Activated CD8-positive, alpha-beta memory T cell treated with anti-CD3 and anti-CD28 coated beads, Interleukin-2, amount 50 U/mL, for 4 hours (primary cell): ENCODE data around the gene DNAH10.
"Not testable (repeated sequence)": the region's sequence is repeated elsewhere in the genome, so short reads cannot be mapped to it uniquely, and the experiment has no call there.

Experiments
- DNase-seq: peaks from one replicate; pipeline ENCODE4 v3.0.0-alpha.2; 2020

The DNAH10 gene

DNA sequence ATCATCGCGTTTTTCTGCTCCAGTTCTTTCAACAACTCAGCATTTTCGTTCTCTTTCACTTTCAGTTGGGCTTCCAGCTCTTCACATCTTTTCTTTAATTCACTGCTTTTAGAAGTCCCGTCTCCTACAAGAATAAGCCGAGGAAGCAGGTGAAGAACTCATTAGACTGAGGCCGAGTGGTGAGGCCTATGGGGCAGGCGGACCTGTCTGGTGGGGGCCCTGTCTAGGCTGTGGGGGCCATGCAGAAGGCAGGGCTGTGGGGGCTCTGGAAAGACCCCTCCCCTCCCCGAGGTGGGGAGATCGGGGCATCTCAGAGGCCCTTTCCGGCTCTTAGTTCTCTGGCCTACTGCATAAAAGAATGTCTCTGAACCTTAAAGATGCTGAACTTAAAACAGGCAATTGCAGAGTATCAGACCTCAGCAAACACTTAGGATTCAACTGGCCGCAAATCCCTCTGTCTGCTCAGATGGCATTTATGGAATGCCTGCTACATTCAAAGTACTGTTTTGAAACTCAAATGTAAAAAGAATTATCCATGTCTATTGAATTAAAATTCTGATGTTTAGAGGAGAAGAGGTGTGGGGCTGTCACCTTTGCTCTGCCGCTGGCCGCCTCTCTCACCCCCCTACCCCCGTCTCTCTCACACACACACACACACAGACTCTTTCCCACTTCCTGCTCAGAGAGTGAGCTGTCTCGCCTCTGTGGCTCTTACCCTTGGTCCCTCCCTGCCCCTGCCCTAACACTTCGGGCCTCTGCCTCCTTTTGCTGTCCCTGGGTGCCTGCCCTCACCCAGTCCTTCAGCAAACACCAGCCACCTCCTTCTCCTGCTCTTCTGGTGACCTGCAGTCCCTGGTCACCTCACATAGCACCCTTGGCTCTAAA is 175.8 kb downstream of the DNAH10 start:
- peak; percentile 41 for DNase-seq

GRCh38 chr12:123938679-123939480 is 176.8 kb downstream of the DNAH10 start:
- DNase-seq: no peak

GRCh38 chr12:123939716-123940626 is 177.9 kb downstream of the DNAH10 start:
- DNase-seq: no peak

- no peak for DNase-seq
Observed at GRCh38 chr12:123940627-123940966, 178.5 kb downstream of the DNAH10 start.

- no peak for DNase-seq
Observed at GRCh38 chr12:123941000-123941399, 178.9 kb downstream of the DNAH10 start.

- DNase-seq: no peak
Observed at GRCh38 chr12:123941624-123942237, 179.6 kb downstream of the DNAH10 start.

GRCh38 chr12:123942238-123942653 is 180.1 kb downstream of the DNAH10 start:
- DNase-seq: no peak

- DNase-seq: no peak
Observed at GRCh38 chr12:123942911-123943648, 181.0 kb downstream of the DNAH10 start.

- DNase-seq: no peak
Observed at GRCh38 chr12:123943816-123944215, 181.7 kb downstream of the DNAH10 start.

- DNase-seq: no peak
Observed at GRCh38 chr12:123944696-123945095, 182.6 kb downstream of the DNAH10 start.

- no peak for DNase-seq
Observed at GRCh38 chr12:123945287-123946151, 183.4 kb downstream of the DNAH10 start.

GRCh38 chr12:123946152-123946515 is 184.0 kb downstream of the DNAH10 start:
- DNase-seq: no peak

- DNase-seq: not testable (repeated sequence)
Observed at GRCh38 chr12:123946516-123947505, 184.7 kb downstream of the DNAH10 start.

DNA sequence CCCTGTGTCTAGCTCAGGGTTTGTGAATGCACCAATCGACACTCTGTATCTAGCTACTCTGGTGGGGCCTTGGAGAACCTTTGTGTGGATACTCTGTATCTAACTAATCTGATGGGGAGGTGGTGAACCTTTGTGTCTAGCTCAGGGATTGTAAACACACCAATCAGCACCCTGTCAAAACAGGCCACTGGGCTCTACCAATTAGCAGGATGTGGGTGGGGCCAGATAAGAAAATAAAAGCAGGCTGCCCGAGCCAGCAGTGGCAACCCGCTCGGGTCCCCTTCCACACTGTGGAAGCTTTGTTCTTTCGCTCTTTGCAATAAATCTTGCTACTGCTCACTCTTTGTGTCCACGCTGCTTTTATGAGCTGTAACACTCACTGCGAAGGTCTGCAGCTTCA is 185.4 kb downstream of the DNAH10 start:
- not testable (repeated sequence) for DNase-seq

DNA sequence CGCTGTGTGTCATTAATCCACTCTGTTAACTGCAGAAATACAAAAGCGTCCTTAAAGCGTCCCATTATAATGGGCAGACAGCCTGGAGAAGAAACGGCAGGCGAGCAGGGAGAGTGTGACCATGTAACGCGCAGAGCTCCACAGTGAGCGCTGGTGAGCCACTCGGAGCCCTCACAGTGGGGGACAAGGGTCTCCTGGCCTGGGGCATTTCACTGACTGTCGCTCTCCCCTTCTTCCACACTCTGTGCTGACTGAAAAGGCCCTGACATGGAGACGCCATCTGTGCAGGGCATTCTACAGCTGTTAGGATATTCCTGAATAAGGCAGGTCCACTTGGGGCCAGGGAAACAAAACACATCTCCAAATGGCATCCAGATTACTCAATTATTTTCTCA is 186.3 kb downstream of the DNAH10 start:
- DNase-seq: no peak

GRCh38 chr12:123948796-123949769 is 187.0 kb downstream of the DNAH10 start:
- no peak for DNase-seq

GRCh38 chr12:123949770-123950165 is 187.7 kb downstream of the DNAH10 start:
- DNase-seq: no peak
